Right forelimb (tissue), 1 donor: ENCODE measurements around the gene ABAT.

Experiments
- DNase-seq: peaks from one replicate; pipeline ENCODE4 v3.0.0-alpha.2; 2018

Gene ABAT

GRCh38 chr16:8819411-8820034, 145.1 kb downstream of the ABAT start:
- no peak for DNase-seq

GRCh38 chr16:8822403-8822802, 148.0 kb downstream of the ABAT start:
- DNase-seq = no peak

GRCh38 chr16:8826278-8826879, 152.0 kb downstream of the ABAT start:
- no peak for DNase-seq

GRCh38 chr16:8828541-8829165, 154.2 kb downstream of the ABAT start:
- DNase-seq = no peak

- DNase-seq = no peak
Observed at GRCh38 chr16:8831450-8831849, 157.0 kb downstream of the ABAT start.

GRCh38 chr16:8831871-8832716, 157.7 kb downstream of the ABAT start:
- no peak for DNase-seq

- DNase-seq = no peak
Observed at GRCh38 chr16:8832717-8833105, 158.3 kb downstream of the ABAT start.
